HG02678 (cell line): ENCODE measurements around the gene DIP2C.
"Not testable (repeated sequence)": the region's sequence is repeated elsewhere in the genome, so short reads cannot be mapped to it uniquely, and the experiment has no call there.

Source experiments
- ATAC-seq: cut with Tn5 transposase; IDR thresholded peaks from one replicate; pipeline ENCODE4 v1.9.1; 2021; ENCODE audit warnings: mild to moderate bottlenecking, moderate library complexity; ENCODE audit not compliant: unreplicated experiment

DIP2C gene

DNA sequence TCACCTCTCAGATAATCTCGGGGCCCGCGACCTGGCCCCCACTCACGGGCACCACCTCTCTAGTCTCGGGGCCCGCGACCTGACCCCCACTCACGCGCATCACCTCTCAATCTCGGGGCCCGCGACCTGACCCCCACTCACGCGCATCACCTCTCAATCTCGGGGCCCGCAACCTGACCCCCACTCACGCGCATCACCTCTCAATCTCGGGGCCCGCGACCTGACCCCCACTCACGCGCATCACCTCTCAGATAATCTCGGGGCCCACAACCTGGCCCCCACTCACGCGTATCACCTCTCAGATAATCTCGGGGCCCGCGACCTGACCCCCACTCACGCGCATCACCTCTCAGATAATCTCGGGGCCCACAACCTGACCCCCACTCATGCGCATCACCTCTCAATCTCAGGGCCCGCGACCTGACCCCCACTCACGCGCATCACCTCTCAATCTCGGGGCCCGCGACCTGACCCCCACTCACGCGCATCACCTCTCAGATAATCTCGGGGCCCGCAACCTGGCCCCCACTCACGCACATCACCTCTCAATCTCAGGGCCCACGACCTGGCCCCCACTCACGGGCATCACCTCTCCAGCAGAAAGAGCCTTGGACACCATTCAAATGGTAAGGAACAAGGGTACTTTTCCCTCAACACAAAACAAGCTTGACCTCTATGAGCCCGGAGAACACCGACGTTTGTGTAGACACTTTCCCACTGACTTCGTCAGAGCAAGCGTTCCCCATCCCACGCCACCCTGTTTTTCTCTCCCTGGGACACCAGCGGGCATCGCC is 104.8 kb downstream of the DIP2C start:
- not testable (repeated sequence) for ATAC-seq

DNA sequence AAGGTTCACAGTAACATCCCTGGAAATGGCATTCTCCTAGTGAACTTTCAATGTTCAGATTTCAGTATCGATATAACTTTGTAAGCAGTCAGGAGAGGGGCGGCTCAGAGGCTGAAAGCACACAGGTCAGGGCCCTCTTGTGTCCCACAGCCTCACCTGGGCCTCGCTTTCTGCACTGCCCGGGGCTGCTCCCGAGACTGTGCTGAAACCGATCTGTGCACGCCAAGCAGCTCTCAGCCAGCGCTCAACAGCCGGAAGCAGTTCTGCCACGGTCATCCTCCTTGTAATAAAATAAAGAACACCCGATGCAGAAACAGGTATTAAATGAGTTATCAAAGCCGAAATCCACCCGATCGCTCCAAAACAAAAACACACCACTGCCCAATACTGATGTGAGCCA is 106.0 kb downstream of the DIP2C start:
- no peak for ATAC-seq

DNA sequence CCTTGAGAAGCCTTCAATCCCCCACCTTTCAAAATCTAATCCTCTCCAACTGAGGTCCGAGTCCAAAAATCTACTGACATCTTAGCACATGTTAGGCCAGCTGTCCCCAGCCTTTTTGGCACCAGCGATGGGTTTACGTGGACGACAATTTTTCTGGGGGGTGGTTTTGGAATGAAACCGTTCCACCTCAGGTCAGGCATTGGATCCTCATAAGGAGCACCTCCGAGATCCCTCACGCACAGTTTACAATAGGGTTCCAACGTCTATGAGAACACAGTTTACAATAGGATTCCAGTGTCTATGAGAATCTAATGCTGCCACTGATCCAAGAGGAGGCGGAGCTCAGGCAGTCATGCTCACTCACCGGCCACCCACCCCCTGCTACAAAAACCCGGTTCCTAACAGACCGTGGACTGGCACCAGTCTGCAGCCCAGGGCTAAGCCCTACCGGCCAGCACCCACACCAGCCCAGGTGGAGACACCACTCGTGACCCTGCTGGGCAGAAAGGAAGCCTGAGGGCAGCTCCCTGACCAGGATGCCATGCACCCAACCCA is 107.6 kb downstream of the DIP2C start:
- ATAC-seq: no peak

- ATAC-seq: no peak
Measured at GRCh38 chr10:580778-581177, 108.7 kb downstream of the DIP2C start.

- ATAC-seq: no peak
Measured at GRCh38 chr10:576130-576465, 113.4 kb downstream of the DIP2C start.

DNA sequence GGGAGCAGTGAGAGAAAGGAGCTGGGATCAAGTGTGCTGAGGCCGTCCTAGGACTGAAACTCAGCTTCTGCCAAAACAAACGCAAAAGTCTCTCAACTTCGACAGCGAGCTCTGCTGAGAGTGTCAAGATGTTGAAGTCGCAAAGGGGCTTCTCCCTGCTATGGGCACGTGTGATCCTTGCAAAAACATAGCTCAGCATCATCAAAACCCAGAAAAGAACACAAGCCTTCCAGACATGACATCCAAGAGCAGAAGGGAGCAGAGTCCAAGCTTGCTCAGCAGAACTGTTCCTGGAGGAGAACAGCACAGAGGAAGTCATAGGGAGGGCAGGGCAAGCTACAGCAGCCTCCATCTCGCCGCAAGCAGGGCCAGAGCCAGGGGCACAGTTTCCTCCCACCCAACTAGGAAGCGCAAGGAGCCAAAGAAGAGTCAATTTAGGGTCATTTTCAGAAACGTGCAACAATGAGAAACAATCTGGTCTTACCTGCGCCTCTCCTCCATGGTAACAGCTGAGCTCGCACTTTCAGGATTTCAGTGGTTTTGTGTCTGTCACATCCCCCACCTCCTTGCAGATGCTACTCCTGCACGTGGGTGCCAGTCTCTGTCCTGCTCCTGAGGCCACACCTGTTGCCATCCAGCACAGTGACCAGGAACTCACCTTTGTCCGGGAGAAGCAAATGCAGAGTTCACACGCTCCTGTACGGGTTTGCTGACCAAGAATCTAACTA is 113.9 kb downstream of the DIP2C start:
- no peak for ATAC-seq

GRCh38 chr10:572696-573095 is 116.8 kb downstream of the DIP2C start:
- no peak for ATAC-seq

GRCh38 chr10:571688-572451 is 117.6 kb downstream of the DIP2C start:
- ATAC-seq: no peak

- ATAC-seq: no peak
Measured at GRCh38 chr10:571166-571565, 118.3 kb downstream of the DIP2C start.

- no peak for ATAC-seq
Measured at GRCh38 chr10:570628-571163, 118.8 kb downstream of the DIP2C start.

- ATAC-seq: no peak
Measured at GRCh38 chr10:569961-570627, 119.4 kb downstream of the DIP2C start.

GRCh38 chr10:568848-569247 is 120.6 kb downstream of the DIP2C start:
- ATAC-seq: no peak

- ATAC-seq: no peak
Measured at GRCh38 chr10:567869-568268, 121.6 kb downstream of the DIP2C start.

DNA sequence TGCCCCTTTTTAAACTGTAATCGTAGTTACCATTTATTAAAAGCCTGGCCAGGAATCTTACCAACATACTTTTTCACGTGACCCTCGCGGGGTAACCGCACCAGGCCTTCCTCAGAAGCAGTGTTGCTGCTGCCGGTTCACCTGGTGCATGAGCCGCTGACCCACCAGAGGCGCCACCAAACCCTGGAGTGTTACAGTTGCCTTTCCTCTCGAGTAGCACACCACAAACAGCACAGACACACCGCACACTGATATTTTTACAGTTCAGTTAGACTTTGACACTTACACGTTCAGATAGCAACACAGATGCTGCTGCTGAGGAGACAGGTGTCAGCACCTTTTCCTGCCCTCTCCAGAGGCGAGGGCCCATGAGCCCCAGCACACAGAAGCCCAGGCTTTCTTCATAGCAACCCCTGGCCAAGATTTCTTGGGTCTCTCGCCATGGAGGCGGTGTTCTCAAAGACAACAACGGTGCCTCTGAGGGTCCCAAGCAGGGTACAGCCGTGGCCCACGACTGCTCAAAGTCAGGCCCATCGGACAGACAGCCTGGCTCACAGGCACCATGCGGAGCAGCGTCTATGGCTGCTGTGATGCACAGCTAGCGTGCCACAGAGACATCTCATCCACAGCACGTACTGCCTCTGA is 123.1 kb downstream of the DIP2C start:
- no peak for ATAC-seq

- no peak for ATAC-seq
Measured at GRCh38 chr10:565676-566075, 123.8 kb downstream of the DIP2C start.

GRCh38 chr10:565146-565545 is 124.3 kb downstream of the DIP2C start:
- ATAC-seq: no peak

DNA sequence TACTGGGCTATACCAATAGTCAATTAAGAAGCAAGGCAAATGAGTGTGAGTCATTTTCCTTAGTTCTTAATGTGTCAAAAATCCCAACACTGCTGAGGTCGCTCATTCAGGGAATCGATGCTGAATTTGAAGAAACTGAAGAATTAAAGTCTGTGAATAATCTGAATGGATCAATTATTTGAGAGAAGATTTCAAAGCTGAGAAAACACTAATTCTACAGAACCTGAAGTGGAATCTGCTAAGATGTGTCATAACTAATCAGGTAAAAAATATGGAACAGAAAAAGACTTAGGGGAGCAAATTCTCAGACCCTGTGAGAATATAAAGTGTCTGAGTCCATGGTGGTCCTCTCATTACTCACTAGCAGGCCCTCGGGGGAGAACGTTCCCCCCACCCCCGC is 125.6 kb downstream of the DIP2C start:
- no peak for ATAC-seq

GRCh38 chr10:562142-562541 is 127.3 kb downstream of the DIP2C start:
- no peak for ATAC-seq

DNA sequence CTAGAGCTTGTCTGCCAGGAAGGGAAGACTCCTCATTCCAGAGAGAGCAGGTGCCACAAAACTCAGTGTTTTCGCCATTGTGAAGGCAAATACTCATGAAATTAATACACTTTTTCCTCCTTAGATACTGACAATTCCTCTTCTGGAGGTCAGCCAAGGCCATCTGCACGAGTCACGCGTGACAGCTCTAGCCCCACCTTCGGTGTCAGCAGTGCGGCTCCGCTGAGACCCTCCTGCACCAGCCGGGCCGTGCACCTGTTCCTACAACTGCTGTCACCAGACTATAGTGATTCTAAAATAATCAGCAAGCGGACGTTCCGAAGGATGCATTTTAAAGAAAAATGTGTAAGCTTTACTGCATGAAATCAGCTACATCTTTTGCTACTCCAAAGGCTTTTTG is 127.7 kb downstream of the DIP2C start:
- ATAC-seq: no peak

DNA sequence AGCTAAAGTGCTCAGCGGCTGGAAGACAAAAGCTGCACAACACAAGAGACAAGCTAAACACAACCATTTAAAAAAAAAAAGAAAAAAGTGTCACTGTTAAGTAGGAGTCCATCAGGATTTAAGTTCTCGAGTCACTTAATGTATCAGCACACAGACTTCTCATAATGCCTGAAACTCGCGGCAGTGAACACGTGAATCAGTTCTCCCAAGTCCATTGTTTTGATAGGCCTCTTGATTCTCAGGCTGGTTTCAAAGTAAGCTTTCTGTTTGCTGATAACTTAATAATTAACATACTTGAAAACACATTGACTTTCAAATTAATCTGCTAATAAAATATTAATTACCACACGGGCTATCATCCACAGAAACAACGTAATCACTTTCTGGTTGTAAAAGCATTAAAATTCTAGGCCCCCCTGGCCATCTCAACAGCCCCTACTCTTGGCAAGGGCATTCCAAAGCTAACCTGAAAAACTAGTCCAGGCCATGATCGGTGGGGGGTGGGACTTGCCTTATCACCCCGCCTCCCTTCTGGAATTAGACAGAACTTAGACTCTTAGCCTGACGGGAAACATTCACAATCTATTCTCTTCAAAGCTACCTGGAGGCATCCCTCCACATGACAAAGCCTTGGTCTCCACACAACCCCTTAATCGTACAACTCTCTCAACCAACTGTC is 129.0 kb downstream of the DIP2C start:
- ATAC-seq: no peak
